H9 (cell line): ENCODE measurements around the gene ERICH2. TPM values are rescaled to one million over a fixed set of nuclear protein-coding genes. Genes with fewer than 3 reads are reported as not detected.
A peak's percentile ranks its signal among the peaks of the same experiment; 100 is the strongest.

ENCODE experiments used
- DNase-seq: peaks from one replicate; pipeline ENCODE4 v3.0.0-alpha.2; 2017
- H2AFZ ChIP-seq: one replicate; pipeline ENCODE4 v1.6.1; 2013; ENCODE audit warnings: mild to moderate bottlenecking, low read length, control low read depth, moderate library complexity
- H2AK5ac ChIP-seq: 2 replicates; pipeline ENCODE4 v1.6.1; 2013; ENCODE audit warnings: low read length, control low read depth, mixed read lengths; ENCODE audit not compliant: insufficient read length
- H2BK120ac ChIP-seq: one replicate; pipeline ENCODE4 v1.6.1; 2013; ENCODE audit warnings: low read depth, mild to moderate bottlenecking, low read length, control low read depth, inconsistent platforms; ENCODE audit not compliant: poor library complexity, severe bottlenecking
- H2BK12ac ChIP-seq: 2 replicates; pipeline ENCODE4 v1.6.1; 2013; ENCODE audit warnings: low read length, control low read depth, mixed read lengths, low read depth; ENCODE audit not compliant: insufficient read length
- H2BK15ac ChIP-seq: 2 replicates; pipeline ENCODE4 v1.6.1; 2013; ENCODE audit warnings: low read depth, low read length, control low read depth
- H2BK20ac ChIP-seq: one replicate; pipeline ENCODE4 v1.6.1; 2013; ENCODE audit warnings: low read depth, mild to moderate bottlenecking, low read length, control low read depth, inconsistent platforms; ENCODE audit not compliant: poor library complexity, severe bottlenecking
- H2BK5ac ChIP-seq: 2 replicates; pipeline ENCODE4 v1.6.1; 2013; ENCODE audit warnings: low read length, control low read depth, mixed read lengths; ENCODE audit not compliant: insufficient read length
- H3K14ac ChIP-seq: 2 replicates; pipeline ENCODE4 v1.6.1; 2013; ENCODE audit warnings: low read length, control low read depth; ENCODE audit not compliant: insufficient read depth
- H3K18ac ChIP-seq: 2 replicates; pipeline ENCODE4 v1.6.1; 2013; ENCODE audit warnings: low read depth, mild to moderate bottlenecking, mixed read lengths, low read length, control low read depth; ENCODE audit not compliant: insufficient read length
- H3K23ac ChIP-seq: 2 replicates; pipeline ENCODE4 v1.6.1; 2013; ENCODE audit warnings: low read length, control low read depth, mixed read lengths, low read depth; ENCODE audit not compliant: insufficient read length
- H3K23me2 ChIP-seq: 2 replicates; pipeline ENCODE4 v1.6.1; 2013; ENCODE audit warnings: low read depth, mild to moderate bottlenecking, mixed read lengths, low read length, control low read depth; ENCODE audit not compliant: insufficient read length, poor library complexity, severe bottlenecking
- H3K27ac ChIP-seq: 2 replicates; pipeline ENCODE4 v1.5.1; 2013; ENCODE audit warnings: low read length, control low read depth, mixed read lengths, low read depth; ENCODE audit not compliant: insufficient read length
- H3K27me3 ChIP-seq: 2 replicates; pipeline ENCODE4 v1.6.1; 2013; ENCODE audit warnings: low read length, control low read depth, inconsistent platforms; ENCODE audit not compliant: insufficient read depth
- H3K4ac ChIP-seq: 2 replicates; pipeline ENCODE4 v1.6.1; 2013; ENCODE audit warnings: low read depth, mild to moderate bottlenecking, control low read depth, inconsistent platforms, low read length, moderate library complexity
- H3K4me1 ChIP-seq: 2 replicates; pipeline ENCODE4 v1.6.1; 2013; ENCODE audit warnings: low read length, control low read depth, inconsistent platforms; ENCODE audit not compliant: insufficient read depth
- H3K4me2 ChIP-seq: 2 replicates; pipeline ENCODE4 v1.6.1; 2013; ENCODE audit warnings: low read length, control low read depth, mixed read lengths; ENCODE audit not compliant: insufficient read length, insufficient read depth
- H3K56ac ChIP-seq: 2 replicates; pipeline ENCODE4 v1.6.1; 2013; ENCODE audit warnings: low read depth, mild to moderate bottlenecking, mixed read lengths, low read length, control low read depth; ENCODE audit not compliant: insufficient read length
- H3K79me1 ChIP-seq: 2 replicates; pipeline ENCODE4 v1.6.1; 2013; ENCODE audit warnings: low read depth, mild to moderate bottlenecking, moderate library complexity, low read length, control low read depth, inconsistent platforms; ENCODE audit not compliant: insufficient read depth, poor library complexity, severe bottlenecking
- H3K79me2 ChIP-seq: 2 replicates; pipeline ENCODE4 v1.6.1; 2013; ENCODE audit warnings: low read length, control low read depth, inconsistent platforms; ENCODE audit not compliant: insufficient read depth
- H3K9ac ChIP-seq: 2 replicates; pipeline ENCODE4 v1.6.1; 2013; ENCODE audit warnings: low read length, control low read depth, mixed read lengths; ENCODE audit not compliant: insufficient read length; ENCODE audit errors: extremely low read depth
- H3K9me3 ChIP-seq: one replicate; pipeline ENCODE4 v1.6.1; 2013; ENCODE audit warnings: low read depth, low read length, inconsistent platforms; ENCODE audit not compliant: control insufficient read depth
- H3T11ph ChIP-seq: one replicate; pipeline ENCODE4 v1.6.1; 2013; ENCODE audit warnings: mild to moderate bottlenecking, low read length, control low read depth, inconsistent platforms
- H4K20me1 ChIP-seq: one replicate; pipeline ENCODE4 v1.6.1; 2013; ENCODE audit not compliant: control insufficient read depth, insufficient read length, insufficient read depth
- H4K5ac ChIP-seq: 2 replicates; pipeline ENCODE4 v1.6.1; 2013; ENCODE audit warnings: low read depth, mild to moderate bottlenecking, mixed read lengths, low read length, control low read depth; ENCODE audit not compliant: insufficient read length
- H4K8ac ChIP-seq: replicated peaks from 2 replicates; pipeline ENCODE4 v1.6.1; 2013; ENCODE audit warnings: low read length, control low read depth, mixed read lengths, low read depth; ENCODE audit not compliant: insufficient read length
- H4K91ac ChIP-seq: 2 replicates; pipeline ENCODE4 v1.6.1; 2013; ENCODE audit warnings: low read depth, mild to moderate bottlenecking, moderate library complexity, mixed read lengths, low read length, control low read depth; ENCODE audit not compliant: insufficient read length
- H3K27ac Mint-ChIP-seq, 3 experiments: 2 replicates in 2 of 3; 3 replicates in 1 of 3; pipeline ENCODE4 v1.8.0; 2020 to 2021; ENCODE audit warnings: mixed read lengths in 3 of 3, mild to moderate bottlenecking in 1 of 3, moderate library complexity in 1 of 3
- H3K27me3 Mint-ChIP-seq: 2 replicates; pipeline ENCODE4 v1.8.0; 2021; ENCODE audit warnings: low read depth, mild to moderate bottlenecking, moderate library complexity, mixed read lengths
- H3K36me3 Mint-ChIP-seq, 3 experiments: 2 replicates in 2 of 3; 3 replicates in 1 of 3; pipeline ENCODE4 v1.8.0; 2020 to 2021; ENCODE audit warnings: low read depth in 3 of 3, mixed read lengths in 3 of 3; ENCODE audit not compliant: insufficient read depth in 1 of 3
- H3K4me1 Mint-ChIP-seq, 2 experiments: 2 replicates each; pipeline ENCODE4 v1.8.0; 2020; ENCODE audit warnings: mixed read lengths in 2 of 2
- H3K4me3 Mint-ChIP-seq, 2 experiments: 2 replicates in 1 of 2; 3 replicates in 1 of 2; pipeline ENCODE4 v1.8.0; 2020 to 2021; ENCODE audit warnings: mild to moderate bottlenecking in 2 of 2, mixed read lengths in 2 of 2, moderate library complexity in 1 of 2
- H3K9me3 Mint-ChIP-seq, 2 experiments: 2 replicates in 1 of 2; 3 replicates in 1 of 2; pipeline ENCODE4 v1.8.0; 2020; ENCODE audit warnings: mild to moderate bottlenecking in 2 of 2, mixed read lengths in 2 of 2, moderate library complexity in 1 of 2
- WGBS: extraction: QIAGEN DNeasy Blood & Tissue Kit; methylation state at CpG from one replicate; pipeline ENCODE4 v1.1.7; 2013; ENCODE audit warnings: missing lambda C conversion rate, low lambda C conversion rate, mixed read lengths; ENCODE audit not compliant: insufficient read length; ENCODE audit errors: extremely low coverage; 5-methylcytosine and 5-hydroxymethylcytosine counted together
- total RNA-seq: library from RNA; stranded (reverse); gene quantifications from 2 replicates; pipeline ENCODE4 v1.2.1, GENCODE V29; 2021
- TF ChIP-seq, protein P1 (sequence below): fragments of 200-600 bp; sonication (generic); conservative IDR thresholded peaks from 3 replicates; pipeline ENCODE4 v1.8.0; 2021; ENCODE audit warnings: antibody characterized with exemption, mild to moderate bottlenecking

Gene ERICH2
- total RNA-seq, 1 experiment from 2014 or later = 1.2 TPM

DNA sequence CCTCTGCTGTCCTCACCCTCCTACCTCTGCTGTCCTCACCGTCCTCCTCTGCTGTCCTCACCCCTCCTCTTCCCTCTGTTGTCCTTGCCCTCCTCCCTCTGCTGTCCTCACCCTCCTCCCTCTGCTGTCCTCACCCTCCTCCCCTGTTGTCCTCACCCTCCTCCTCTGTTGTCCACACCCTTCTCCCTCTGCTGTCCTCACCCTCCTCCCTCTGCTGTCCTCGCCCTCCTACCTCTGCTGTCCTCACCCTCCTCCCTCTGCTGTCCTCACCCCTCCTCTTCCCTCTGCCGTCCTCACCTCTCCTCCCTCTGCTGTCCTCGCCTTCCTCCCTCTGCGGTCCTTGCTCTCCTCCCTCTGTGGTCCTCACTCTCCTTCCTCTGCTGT lies 58.3 kb downstream of the ERICH2 start:
- H2AFZ ChIP-seq = no peak overlapping the region
- H3K4me2 ChIP-seq = no peak overlapping the region
- H3K4me1 ChIP-seq = no peaks in the 10 kb centered on the region
- Mint-ChIP-seq H3K27ac (no peak overlapping the region; a peak in 1 of 7 replicates), H3K27me3 (peaks cover 76% of the 10 kb centered on the region), H3K4me1 (peaks cover 7 to 11% of the 10 kb centered on the region in 2 experiments; a peak in 3 of 4 replicates), H3K9me3 (no peaks in the 10 kb centered on the region; a peak in 1 of 5 replicates), H3K36me3 (peaks cover 0 to 2% (median 0%) of the 10 kb centered on the region in 3 experiments; a peak in 2 of 7 replicates), H3K4me3 (no peak overlapping the region)
- no peak overlapping the region for H3K14ac ChIP-seq
- H4K91ac ChIP-seq = no peak overlapping the region
- H2BK15ac ChIP-seq = no peak overlapping the region
- DNase-seq = no peak
- no peaks in the 10 kb centered on the region for H3K79me1 ChIP-seq
- H2BK20ac ChIP-seq = no peak overlapping the region
- TF ChIP-seq, protein P1, sequence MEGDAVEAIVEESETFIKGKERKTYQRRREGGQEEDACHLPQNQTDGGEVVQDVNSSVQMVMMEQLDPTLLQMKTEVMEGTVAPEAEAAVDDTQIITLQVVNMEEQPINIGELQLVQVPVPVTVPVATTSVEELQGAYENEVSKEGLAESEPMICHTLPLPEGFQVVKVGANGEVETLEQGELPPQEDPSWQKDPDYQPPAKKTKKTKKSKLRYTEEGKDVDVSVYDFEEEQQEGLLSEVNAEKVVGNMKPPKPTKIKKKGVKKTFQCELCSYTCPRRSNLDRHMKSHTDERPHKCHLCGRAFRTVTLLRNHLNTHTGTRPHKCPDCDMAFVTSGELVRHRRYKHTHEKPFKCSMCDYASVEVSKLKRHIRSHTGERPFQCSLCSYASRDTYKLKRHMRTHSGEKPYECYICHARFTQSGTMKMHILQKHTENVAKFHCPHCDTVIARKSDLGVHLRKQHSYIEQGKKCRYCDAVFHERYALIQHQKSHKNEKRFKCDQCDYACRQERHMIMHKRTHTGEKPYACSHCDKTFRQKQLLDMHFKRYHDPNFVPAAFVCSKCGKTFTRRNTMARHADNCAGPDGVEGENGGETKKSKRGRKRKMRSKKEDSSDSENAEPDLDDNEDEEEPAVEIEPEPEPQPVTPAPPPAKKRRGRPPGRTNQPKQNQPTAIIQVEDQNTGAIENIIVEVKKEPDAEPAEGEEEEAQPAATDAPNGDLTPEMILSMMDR = no peak
- H3K23ac ChIP-seq = no peak overlapping the region
- H2BK120ac ChIP-seq = no peak overlapping the region
- H2BK12ac ChIP-seq = no peak overlapping the region
- WGBS = no CpG with 5 or more reads among the region's 5 CpGs
- H3K27ac ChIP-seq = no peak overlapping the region
- H3K79me2 ChIP-seq = no peaks in the 10 kb centered on the region
- no peak overlapping the region for H3K56ac ChIP-seq
- H3K9ac ChIP-seq = no peak overlapping the region
- H2AK5ac ChIP-seq = no peak overlapping the region
- H3K9me3 ChIP-seq = no peaks in the 10 kb centered on the region
- no peak overlapping the region for H2BK5ac ChIP-seq
- H4K5ac ChIP-seq = no peak overlapping the region
- H4K20me1 ChIP-seq = no peaks in the 10 kb centered on the region
- no peak overlapping the region for H3K4ac ChIP-seq
- peaks cover 20% of the 10 kb centered on the region; the same call in 1 of the 2 replicates for H3K27me3 ChIP-seq
- H3K18ac ChIP-seq = no peak overlapping the region
- peaks cover 4% of the 10 kb centered on the region for H3K23me2 ChIP-seq
- peak overlapping the region; percentile 25 for H4K8ac ChIP-seq
- H3T11ph ChIP-seq = no peak overlapping the region
